T-helper 22 cell (primary cell): ENCODE measurements around the gene SLC28A1.
"Not testable (repeated sequence)": the region's sequence is repeated elsewhere in the genome, so short reads cannot be mapped to it uniquely, and the experiment has no call there.

ENCODE experiments used
- DNase-seq: peaks from one replicate; pipeline ENCODE4 v3.0.0-alpha.2; 2020; ENCODE audit warnings: low read depth

The SLC28A1 gene, protein sequence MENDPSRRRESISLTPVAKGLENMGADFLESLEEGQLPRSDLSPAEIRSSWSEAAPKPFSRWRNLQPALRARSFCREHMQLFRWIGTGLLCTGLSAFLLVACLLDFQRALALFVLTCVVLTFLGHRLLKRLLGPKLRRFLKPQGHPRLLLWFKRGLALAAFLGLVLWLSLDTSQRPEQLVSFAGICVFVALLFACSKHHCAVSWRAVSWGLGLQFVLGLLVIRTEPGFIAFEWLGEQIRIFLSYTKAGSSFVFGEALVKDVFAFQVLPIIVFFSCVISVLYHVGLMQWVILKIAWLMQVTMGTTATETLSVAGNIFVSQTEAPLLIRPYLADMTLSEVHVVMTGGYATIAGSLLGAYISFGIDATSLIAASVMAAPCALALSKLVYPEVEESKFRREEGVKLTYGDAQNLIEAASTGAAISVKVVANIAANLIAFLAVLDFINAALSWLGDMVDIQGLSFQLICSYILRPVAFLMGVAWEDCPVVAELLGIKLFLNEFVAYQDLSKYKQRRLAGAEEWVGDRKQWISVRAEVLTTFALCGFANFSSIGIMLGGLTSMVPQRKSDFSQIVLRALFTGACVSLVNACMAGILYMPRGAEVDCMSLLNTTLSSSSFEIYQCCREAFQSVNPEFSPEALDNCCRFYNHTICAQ

DNA sequence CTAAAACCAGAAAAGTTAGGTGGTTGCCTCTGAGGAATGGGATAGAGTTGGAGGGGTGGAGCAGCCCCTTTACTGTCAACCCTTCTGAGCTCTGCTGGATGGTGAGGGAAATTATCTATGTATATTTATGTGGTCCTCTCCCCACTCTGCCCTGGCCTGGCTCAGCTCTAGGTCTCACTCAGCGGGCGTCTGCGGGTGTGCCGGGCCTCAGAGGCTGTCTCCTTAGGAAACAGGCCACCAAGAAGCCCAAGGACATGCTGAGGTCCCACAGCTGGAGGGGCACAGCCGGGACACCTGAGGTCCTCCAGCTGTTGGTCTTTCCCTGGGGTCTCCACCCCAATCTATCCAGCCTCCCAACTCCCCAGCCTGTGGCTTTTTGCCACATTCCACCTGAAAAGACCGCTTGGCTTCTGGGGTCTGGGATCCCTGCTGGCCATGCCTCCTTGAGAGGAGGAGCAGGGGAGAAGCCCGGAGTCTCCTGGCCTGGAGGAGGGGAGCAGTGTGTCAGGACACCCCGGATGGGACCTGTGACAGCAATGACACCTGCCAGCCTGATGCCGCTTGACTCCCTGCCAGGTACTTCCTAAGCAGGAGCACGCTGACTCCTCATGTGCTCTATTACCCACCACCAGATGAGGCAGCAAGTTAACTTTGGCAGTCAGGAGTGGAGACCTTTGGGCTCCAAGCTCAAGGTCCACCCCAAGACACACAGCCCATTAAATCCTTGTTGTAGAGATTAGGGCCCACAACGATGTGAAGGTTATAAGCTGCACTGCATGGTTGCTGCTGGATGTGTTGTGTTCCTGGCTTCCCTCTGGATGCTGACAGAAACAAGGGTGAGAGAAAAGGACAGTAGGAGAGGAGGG, at the start of gene SLC28A1:
TSS of gene SLC28A1 (plus strand) at position 747 of the 866 bp plus-strand sequence. CDS start 3,099 bp downstream, outside the sequence.
- no peak for DNase-seq

DNA sequence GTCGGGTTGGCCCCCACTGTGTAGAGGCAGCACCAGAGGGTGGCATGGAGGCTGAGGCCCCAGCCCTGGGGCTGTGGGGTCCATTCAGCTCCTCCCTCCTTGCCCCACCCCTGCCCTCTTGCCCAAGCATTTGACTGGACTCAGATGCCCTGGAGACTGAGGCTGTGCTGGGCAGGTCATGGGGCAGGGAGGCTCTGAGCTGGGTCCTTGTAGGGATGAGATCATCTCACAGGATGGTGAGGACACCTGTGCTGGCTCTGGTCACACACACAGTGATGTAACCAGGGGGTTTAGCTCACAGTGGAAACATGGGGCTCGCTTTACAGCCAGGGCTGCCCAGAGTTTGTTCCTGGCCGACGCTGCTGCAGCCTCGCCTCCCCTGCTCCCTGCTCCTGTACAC, 49.5 kb upstream of the SLC28A1 start:
- no peak for DNase-seq

DNA sequence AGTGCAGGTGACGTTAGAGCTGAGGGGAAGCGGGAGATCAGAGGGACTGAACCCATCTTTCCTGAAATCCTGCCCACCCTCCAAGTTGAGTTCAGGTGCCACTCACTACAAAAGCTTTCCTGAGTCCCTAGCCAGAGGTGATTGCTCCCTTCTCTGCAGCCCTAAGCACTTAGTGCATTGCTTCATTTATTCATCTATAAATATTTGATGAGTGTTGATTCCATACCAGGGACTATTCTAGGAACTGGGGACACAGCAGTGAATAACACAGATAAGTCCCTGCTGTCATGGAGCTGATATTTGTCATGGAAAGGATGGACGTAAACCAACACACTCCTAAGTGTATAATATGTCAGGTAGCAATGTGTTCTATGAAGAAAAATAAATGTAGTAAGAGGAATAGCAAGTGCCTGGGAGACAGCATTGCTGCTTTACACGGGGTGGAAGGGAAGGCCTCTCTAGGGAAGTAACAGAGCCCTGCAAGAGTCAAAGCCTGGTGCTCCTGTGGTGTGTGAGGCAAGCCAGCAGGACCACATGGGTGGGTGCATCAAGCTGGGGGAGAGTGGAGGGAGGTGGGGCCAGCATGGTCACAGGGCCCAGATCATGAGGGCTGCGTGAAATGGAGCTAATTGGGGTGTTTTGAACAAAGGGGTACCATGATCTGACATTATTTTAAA, 48.7 kb upstream of the SLC28A1 start:
- DNase-seq, result no peak

DNA sequence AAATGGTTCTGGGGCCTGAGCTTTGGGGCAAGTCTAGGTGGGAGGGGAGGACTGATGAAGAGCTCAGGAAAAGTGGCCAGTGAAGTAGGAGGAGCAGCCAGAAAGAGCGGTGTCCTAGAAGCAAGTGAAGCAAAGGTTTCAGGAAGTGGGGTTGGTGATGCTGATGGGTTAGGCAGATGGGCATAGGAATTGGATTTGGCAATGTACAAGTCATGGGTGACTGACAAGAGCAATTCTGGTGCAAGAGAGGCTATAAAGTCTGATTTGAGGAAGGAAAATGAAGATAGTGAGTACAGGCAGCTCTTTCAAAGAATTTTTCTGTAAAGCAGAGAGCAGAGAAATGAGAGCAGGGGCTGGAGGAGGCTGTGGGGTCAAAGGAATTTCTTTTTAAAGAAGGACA, 47.6 kb upstream of the SLC28A1 start:
- DNase-seq, result no peak

DNA sequence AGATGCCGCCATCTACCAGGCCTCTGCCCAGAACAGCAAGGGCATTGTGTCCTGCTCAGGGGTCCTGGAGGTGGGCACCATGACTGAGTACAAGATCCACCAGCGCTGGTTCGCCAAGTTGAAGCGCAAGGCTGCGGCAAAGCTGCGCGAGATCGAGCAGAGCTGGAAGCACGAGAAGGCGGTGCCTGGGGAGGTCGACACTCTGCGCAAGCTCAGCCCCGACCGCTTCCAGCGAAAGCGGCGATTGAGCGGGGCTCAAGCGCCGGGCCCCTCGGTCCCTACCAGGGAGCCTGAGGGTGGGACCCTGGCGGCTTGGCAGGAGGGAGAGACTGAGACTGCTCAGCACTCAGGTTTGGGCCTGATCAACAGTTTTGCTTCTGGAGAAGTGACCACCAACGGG, 44.7 kb upstream of the SLC28A1 start:
- DNase-seq, result no peak

DNA sequence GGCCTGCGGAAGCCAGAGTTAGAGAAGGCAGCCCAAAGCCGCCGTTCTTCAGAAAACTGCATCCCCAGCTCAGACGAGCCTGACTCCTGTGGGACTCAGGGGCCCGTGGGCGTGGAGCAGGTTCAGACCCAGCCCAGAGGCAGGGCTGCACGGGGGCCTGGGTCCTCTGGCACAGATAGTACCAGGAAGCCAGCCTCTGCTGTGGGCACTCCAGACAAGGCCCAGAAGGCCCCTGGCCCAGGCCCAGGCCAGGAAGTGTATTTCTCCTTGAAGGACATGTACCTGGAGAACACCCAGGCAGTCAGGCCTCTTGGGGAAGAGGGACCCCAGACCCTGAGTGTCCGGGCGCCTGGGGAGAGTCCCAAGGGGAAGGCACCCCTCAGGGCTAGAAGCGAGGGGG, 44.2 kb upstream of the SLC28A1 start:
- DNase-seq, result no peak

DNA sequence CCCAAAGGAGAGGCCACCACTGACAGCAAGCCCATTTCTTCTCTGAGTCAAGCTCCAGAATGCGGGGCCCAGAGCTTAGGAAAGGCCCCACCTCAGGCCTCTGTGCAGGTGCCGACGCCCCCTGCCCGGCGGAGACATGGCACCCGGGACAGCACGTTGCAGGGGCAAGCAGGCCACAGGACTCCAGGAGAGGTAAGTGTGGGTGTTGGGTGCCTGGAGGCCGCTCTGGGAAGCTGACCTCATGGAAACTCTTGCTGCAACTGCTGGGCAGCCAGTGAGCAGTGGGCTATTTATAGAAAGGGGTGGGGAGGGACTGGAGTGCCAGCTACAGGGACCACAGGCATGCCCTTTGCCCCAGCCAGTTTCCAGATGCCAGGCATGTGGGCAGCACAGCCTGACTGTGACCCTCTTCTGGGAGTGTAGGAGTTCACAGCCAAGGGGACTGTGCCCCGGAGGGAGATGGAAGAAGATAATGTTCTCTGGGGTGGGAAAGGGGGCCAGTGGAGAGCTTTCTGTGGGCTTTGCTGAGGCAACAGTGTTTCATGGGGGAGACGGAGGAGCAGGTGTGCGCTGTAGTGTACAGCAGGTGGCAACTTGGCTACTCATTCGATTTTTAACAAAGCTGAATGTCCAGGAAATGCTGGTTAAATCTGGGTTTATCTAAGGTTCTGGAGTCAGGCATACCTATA, 43.6 kb upstream of the SLC28A1 start:
- no peak for DNase-seq

DNA sequence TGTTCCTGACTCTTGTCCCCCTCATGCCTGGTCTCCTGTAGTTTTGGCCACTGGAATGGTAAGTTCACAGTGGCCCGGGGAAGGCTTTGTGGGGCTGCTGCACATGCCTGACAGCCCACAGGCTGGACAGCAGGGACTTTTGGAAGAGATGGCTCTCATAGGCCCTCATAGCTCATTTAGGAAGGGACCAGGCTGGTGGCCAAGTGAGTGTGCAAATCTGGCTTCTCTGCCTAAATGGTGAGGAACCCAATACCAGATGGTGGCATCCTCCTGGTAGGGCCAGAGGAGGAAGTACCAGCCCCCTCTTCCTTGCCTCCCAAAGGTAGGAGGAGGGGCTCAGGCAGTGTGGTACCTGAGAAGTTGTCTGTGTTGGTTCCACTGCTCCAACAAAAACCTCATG, 41.7 kb upstream of the SLC28A1 start:
- DNase-seq, result no peak

DNA sequence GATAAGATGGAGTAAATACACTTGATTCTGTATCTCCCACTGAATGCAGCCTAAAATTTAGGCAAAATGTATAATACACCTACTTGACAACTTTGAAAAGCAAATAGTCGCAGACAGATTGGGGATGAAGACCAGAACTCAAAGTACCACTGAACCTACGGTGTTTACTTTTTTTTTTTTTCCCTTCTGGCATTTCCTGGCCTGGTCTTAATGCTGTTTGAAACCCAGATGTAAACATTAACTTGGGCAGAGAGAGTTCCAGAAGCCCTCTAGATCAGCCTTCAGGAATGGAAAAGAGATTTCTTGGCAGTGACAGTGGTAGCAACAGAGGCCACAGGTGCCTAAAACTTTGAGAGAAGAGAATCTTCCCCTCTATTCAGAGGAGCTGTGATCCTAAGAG, 39.5 kb upstream of the SLC28A1 start:
- no peak for DNase-seq

DNA sequence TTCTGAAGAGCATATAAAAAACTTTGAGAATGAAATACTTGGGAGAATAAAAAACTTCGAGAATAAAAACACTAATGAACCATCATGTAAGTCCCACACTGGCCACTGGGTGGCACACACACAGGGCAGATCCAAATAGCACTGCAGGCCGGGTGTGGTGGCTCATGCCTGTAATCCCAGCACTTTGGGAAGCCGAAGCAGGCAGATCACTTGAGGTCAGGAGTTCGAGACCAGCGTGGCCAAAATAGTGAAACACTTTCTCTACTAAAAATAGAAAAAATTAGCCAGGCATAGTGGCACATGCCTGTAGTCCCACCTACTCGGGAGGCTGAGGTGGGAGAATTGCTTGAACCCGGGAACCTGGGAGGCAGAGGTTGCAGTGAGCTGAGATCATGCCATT, 38.8 kb upstream of the SLC28A1 start:
- not testable (repeated sequence) for DNase-seq

DNA sequence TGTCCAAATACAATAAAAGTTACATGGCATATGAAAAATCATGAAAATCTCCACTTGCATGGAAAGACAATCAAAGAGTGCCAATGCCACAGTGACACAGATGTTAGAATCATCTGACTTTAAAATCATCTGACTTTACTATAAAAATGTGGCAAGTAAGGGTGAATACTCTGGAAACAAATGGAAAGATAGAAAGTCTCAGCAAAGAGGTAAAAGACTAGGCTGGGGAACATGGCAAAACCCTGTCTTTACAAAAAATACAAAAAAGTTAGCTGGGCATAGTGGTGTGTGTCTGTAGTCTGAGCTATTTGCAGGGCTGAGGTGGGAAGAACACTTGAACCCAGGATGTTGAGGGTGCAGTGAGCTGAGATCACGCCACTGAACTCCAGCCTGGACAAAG, 38.2 kb upstream of the SLC28A1 start:
- no peak for DNase-seq

DNA sequence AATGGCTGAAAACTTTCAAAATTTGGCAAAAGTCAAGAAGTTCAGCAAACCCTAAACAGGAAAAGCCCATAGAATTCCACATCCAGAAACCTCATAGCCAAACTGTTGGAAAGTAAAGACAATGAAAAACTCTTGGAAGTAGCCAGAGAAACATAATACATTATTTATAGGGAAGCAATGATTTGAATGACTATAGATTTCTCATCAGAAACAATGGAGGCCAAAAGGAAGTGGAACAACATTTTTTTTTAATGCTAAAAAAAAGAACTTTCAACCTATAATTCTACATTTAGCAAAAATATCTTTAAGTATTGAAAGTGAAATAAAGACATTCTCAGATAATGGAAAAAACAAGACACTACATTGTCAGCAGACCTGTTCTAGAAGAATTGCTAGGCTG, 37.1 kb upstream of the SLC28A1 start:
- no peak for DNase-seq

DNA sequence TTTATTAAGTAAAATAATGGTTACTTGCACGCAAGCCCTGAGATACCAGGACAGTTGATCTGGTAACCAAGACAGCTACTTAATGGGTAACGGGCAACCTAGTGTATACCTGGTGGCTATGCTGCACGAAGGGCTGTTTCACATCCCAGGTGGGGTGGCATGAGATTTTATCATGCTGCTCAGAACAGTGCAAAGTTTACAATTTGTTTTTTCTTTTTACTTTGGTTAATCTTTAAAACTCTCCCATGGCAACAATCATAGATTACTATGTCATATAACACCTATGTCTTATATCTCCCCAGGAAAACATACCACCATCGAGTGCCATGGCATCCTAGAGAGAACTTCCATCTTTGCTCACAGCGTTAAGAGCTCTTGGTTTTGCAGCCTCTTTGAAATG, 32.2 kb upstream of the SLC28A1 start:
- no peak for DNase-seq

DNA sequence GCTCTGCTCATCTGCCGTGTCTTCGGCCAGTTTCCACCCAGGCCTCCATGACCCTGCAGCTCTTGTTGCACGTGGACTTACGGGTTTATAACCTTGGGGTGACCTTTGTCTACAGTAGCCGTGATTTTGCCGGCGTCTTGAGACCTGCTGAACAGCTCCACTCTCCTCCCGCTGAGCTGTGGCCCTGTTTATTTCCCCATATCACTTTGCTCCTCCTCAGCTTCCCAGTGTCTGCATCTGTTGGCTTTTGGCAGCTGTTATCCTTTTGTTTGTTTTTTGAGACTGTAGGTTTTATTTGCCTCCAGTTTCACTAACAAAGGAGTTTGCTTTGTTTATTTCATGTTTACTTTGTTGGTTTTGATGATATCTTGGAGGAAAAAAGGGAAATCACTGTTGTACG, 29.3 kb upstream of the SLC28A1 start:
- no peak for DNase-seq

DNA sequence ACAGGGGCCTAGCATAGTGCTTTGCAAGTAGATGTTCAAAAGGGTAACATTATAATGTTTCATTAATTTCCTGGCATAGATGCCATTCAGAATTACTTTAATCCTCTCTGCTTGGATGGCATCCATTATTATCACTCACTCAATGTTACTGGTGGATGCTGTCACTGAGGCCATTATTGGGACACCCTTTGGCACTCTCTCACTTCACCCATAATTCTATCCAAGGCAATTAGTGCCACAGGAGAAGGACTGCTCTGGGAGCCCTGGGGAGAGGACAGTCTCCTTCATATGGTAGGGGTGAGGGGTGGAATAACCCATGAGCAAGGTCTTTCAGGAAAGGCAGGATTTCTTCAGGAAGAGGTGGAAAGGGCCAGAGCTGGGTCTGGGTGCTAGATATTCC, 28.7 kb upstream of the SLC28A1 start:
- DNase-seq, result no peak

DNA sequence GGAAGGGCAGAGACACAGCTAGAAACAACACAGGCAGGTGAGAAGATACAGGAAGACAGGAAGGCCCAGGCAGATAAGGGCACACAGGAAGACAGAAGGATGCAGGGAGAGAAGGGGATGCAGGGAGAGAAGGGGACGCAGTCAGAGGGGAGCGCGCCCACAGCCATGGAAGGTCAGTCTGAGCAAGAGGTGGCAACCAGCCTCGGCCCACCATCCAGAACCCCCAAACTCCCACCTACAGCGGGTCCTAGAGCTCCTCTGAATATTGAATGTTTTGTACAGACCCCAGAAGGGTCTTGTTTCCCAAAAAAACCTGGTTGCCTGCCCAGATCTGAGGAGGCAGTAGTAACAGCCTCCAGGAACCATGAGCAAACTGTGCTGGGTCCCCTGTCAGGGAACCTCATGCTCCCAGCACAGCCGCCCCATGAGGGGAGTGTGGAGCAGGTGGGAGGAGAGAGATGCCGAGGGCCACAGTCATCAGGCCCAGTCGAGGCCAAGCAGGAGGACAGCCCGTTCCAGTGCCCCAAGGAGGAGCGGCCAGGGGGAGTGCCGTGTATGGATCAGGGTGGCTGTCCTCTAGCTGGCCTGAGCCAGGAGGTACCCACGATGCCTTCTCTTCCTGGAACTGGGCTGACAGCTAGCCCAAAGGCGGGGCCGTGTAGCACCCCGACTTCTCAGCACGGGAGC, 27.6 kb upstream of the SLC28A1 start:
- no peak for DNase-seq

DNA sequence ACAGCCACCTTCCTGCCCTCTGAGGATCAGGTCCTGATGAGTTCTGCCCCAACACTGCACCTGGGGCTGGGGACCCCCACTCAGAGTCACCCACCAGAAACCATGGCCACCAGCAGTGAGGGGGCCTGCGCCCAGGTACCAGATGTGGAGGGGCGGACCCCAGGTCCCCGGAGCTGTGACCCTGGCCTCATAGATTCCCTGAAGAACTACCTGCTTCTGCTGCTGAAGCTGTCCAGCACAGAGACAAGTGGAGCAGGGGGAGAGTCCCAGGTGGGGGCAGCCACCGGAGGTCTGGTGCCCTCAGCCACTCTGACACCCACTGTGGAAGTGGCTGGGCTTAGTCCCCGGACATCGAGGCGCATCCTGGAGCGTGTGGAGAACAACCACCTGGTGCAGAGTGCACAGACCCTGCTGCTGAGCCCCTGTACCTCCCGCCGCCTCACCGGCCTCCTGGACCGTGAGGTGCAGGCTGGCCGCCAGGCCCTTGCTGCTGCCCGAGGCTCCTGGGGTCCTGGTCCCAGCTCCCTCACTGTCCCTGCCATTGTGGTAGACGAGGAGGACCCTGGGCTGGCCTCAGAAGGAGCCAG, 27.0 kb upstream of the SLC28A1 start:
- no peak for DNase-seq

DNA sequence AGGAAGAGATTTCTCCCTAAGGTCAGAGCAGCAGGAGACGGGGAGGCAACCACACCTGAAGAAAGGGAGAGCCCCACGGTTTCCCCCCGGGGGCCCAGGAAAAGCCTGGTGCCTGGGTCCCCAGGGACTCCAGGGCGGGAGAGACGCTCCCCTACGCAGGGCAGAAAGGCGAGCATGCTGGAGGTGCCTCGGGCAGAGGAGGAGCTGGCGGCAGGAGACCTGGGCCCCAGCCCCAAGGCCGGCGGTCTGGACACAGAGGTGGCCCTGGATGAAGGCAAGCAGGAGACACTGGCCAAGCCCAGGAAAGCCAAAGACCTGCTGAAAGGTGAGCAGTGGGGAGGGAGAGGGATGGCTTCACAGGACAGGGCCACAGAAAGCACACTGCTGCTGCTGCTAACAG, 26.2 kb upstream of the SLC28A1 start:
- no peak for DNase-seq

DNA sequence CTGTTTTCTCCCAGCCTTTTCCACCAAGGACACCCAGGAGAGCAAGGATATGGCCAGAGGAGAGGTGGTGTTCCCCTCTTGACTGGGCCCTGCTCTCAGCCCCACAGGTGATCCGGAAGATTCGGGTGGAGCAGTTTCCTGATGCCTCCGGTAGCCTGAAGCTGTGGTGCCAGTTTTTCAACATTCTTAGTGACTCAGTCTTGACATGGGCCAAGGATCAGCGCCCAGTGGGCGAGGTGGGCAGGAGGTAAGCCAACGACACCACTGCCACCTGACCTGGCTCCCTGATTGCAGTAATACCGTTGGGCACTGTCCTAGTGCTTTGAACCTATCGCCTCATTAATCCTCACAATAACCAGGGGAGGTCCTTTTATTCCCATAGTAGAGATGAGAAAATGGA, 25.3 kb upstream of the SLC28A1 start:
- DNase-seq, result no peak

DNA sequence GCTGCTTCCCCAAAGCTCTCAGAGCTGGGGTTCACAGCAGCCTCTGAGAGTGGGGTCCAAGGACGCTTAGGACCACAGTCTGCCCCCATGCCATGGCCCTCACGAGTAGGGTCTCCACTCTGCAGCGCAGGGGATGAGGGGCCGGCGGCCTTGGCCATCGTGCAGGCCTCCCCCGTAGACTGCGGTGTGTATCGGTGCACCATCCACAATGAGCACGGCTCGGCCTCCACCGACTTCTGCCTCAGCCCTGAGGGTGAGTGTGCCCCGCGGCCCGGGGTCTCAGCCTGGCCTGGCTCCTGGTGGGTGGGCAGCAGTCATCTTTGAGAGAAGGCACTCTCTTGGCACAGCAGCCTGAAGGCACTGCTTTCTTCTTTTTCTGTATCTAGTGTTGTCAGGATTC, 24.8 kb upstream of the SLC28A1 start:
- no peak for DNase-seq

DNA sequence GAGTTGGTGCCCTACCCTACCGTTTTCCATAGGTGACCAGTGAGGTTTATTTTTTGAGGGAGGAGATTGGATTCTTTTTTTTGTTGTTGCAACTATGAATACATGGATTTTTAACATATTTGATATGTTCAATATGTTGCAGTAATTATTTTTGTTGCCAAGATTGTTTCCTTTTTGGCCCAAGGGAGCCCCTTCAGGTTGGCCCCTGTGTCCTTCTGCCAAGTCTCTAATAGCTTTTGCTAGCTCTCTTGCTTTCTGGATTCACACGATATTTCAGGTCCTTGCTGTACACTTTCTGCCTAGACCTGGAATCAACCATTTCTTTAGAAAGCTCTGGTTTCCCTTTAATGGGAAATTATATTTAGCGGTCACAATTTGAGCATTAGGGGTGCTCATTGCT, 22.7 kb upstream of the SLC28A1 start:
- no peak for DNase-seq
